ENCODE data around the gene TMEM127.
A peak's percentile ranks its signal among the peaks of the same experiment; 100 is the strongest.

The TMEM127 gene

DNA sequence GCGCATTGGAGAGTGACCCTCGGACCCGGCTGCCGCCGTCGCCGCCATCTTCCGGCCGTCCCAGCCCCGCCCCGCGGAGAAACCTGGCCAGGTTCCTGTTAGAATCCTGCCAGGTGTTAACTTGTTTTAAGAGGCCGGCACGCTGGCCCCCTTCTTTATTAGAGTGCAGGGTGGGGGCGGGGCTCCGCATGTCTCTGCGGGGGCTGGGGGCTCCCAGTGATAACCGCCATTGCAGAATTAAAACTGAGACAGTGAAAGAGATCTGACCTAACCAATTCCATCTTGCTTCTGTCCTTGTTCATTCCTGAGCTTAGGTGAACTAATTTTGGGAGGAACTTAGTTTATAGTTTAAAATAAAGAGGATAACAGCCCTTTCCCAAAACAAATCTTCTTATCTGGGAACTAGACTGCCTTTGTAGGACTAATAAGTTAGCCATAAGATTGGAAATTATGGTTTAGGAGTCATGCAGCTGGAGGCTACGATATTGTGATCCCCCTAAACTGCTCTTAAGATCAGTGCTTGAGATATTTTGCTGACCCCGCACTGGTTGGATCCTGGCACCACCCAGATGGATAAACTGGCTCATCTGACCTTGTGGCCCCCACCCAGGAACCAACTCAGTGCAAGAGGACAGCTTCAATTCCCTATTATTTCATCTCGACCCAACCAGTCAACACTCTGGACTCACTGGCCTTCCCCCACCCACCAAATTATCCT lies 56.6 kb downstream of the TMEM127 start:
- peak overlapping the region; percentile 88 for H3K4me3 ChIP-seq (ENCODE audit: low read depth, low read length)
- H3K36me3 ChIP-seq (replicated peaks) = no peaks in the 10 kb centered on the region
- no peak for DNase-seq
- H3K27me3 ChIP-seq (replicated peaks) = no peaks in the 10 kb centered on the region
- TF ChIP-seq, protein P1, sequence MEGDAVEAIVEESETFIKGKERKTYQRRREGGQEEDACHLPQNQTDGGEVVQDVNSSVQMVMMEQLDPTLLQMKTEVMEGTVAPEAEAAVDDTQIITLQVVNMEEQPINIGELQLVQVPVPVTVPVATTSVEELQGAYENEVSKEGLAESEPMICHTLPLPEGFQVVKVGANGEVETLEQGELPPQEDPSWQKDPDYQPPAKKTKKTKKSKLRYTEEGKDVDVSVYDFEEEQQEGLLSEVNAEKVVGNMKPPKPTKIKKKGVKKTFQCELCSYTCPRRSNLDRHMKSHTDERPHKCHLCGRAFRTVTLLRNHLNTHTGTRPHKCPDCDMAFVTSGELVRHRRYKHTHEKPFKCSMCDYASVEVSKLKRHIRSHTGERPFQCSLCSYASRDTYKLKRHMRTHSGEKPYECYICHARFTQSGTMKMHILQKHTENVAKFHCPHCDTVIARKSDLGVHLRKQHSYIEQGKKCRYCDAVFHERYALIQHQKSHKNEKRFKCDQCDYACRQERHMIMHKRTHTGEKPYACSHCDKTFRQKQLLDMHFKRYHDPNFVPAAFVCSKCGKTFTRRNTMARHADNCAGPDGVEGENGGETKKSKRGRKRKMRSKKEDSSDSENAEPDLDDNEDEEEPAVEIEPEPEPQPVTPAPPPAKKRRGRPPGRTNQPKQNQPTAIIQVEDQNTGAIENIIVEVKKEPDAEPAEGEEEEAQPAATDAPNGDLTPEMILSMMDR (IDR thresholded peaks at IDR 0.05; ENCODE audit: low read depth, low read length, missing control alignments) = no peak
- in situ Hi-C loops (cut with HindIII; ENCODE audit: low pct_ligation_motif_present, low sequenced_read_pairs) = no loop called here
- H3K27ac ChIP-seq = peak overlapping the region; percentile 8

DNA sequence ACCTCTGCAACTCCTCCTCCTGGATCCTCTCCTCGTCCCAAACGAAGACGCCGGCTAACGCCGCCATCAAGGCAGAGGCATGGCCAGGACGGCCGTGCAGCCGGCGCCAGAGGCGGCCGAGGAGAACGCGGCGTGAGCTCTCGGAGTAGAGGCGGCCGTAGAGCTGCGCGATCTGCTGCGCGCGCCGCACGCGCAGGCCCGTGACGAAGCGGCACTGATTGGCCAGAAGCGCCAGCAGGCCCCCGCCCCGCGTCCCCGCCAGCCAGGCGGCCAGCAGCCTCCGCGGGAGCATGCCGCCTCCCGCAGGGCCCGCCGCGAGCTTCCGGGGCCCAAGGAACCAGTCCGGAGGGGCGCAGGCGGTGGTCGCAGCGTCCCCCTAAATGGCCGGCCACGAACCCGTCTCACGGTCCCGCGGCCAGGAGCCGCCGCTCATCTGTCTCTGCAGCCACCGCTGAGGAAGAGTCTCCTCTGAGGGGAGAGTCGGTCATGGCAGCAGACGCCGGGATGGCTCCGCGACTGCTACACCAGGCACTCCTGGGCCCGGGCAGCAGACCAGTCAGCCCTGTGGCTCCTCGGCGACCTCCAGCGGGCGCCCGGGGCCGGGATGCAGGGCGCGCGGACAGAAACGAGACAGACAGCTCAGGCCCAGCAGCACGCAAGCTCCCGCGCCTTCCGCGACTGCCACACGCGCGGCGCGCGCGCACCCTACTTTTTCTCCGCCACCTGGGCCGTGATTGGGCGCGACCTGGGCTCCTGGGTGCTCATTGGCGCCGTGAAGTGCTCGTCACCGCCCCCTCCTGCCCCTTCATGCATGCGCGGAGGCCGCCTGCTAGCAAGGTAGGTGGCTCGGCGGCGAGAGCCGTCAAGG lies 57.4 kb downstream of the TMEM127 start, which contains the start of gene STARD7:
Gene STARD7, minus strand, starts transcription at position 685 of the 868 bp plus-strand sequence. Its CDS starts 393 bp downstream, at position 292.
- Histone ChIP-seq H3K4me3 (ENCODE audit: low read depth, low read length) (peak within 1 kb of the TSS; percentile 88), H3K36me3 (replicated peaks) (no peaks in the 10 kb centered on the region), H3K27ac (peak within 1 kb of the TSS; percentile 78), H3K27me3 (replicated peaks) (no peaks in the 10 kb centered on the region)
- in situ Hi-C loops (cut with HindIII; ENCODE audit: low pct_ligation_motif_present, low sequenced_read_pairs) = no loop called here
- TF ChIP-seq, protein P1 (IDR thresholded peaks at IDR 0.05; ENCODE audit: low read depth, low read length, missing control alignments) = no peak
- DNase-seq = peak; percentile 99

DNA sequence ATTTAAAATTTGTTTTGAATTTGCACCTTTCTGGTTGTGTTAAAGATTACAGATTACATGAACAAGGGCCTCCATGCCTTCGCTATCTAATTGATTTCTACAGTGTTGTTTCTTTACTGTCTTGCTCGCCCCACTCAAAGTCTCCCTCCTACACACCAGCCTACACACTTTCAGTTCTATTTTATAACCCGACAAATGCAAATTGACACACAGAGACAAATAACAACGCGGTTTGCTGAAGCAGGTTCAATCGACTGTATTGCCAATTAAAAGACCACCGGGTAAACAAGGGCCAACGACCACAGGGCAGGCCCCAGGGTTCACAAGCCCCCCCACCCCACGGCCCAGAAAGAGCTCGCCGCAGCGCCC lies 58.0 kb downstream of the TMEM127 start:
- H3K27ac ChIP-seq = peak overlapping the region; percentile 78
- no peaks in the 10 kb centered on the region for H3K27me3 ChIP-seq (replicated peaks)
- DNase-seq = no peak
- in situ Hi-C loops (cut with HindIII; ENCODE audit: low pct_ligation_motif_present, low sequenced_read_pairs) = no loop called here
- H3K4me3 ChIP-seq (ENCODE audit: low read depth, low read length) = peak overlapping the region; percentile 88
- H3K36me3 ChIP-seq (replicated peaks) = no peaks in the 10 kb centered on the region
- TF ChIP-seq, protein P1 (IDR thresholded peaks at IDR 0.05; ENCODE audit: low read depth, low read length, missing control alignments) = no peak

- TF ChIP-seq, protein P1 (IDR thresholded peaks at IDR 0.05; ENCODE audit: low read depth, low read length, missing control alignments) = no peak
- in situ Hi-C loops (cut with HindIII; ENCODE audit: low pct_ligation_motif_present, low sequenced_read_pairs) = no loop called here
- Histone ChIP-seq H3K36me3 (replicated peaks) (no peaks in the 10 kb centered on the region), H3K4me3 (ENCODE audit: low read depth, low read length) (peak overlapping the region; percentile 88), H3K27ac (peak overlapping the region; percentile 78), H3K27me3 (replicated peaks) (no peaks in the 10 kb centered on the region)
- no peak for DNase-seq
Observed at GRCh38 chr2:96207073-96207773, 58.6 kb downstream of the TMEM127 start.

DNA sequence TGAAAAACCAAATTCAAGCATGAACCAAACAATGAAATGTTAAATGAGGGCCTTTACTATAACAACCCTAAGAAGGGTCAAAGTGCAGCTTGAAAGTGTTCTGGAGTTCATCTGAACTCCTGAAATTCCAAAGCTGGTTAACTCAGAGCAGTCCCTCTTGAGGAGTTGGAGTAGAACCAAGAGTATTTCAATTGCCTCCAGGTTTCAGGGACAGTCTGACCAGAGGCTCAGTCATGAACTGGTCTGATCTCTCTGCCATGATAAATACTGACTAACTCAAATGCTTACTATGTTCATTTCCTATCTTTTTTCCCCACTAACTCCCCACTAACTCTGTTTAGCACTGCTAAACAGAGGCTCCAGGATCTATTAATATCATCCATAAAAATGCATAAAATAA lies 59.9 kb downstream of the TMEM127 start:
- Histone ChIP-seq H3K36me3 (replicated peaks) (no peaks in the 10 kb centered on the region), H3K4me3 (ENCODE audit: low read depth, low read length) (peak overlapping the region; percentile 15), H3K27ac (peak overlapping the region; percentile 12), H3K27me3 (replicated peaks) (no peaks in the 10 kb centered on the region)
- in situ Hi-C loops (cut with HindIII; ENCODE audit: low pct_ligation_motif_present, low sequenced_read_pairs) = no loop called here
- peak; percentile 18 for DNase-seq
- TF ChIP-seq, protein P1 (IDR thresholded peaks at IDR 0.05; ENCODE audit: low read depth, low read length, missing control alignments) = no peak

Measured in brain microvascular endothelial cell (primary cell).